GM10847 (cell line): ENCODE measurements around the gene DICER1.

Experiments
- POLR2A ChIP-seq: IDR thresholded peaks from 2 replicates; pipeline ENCODE4 v1.6.1; 2011; ENCODE audit not compliant: insufficient read length; ENCODE audit errors: extremely low read depth

DICER1 gene

DNA sequence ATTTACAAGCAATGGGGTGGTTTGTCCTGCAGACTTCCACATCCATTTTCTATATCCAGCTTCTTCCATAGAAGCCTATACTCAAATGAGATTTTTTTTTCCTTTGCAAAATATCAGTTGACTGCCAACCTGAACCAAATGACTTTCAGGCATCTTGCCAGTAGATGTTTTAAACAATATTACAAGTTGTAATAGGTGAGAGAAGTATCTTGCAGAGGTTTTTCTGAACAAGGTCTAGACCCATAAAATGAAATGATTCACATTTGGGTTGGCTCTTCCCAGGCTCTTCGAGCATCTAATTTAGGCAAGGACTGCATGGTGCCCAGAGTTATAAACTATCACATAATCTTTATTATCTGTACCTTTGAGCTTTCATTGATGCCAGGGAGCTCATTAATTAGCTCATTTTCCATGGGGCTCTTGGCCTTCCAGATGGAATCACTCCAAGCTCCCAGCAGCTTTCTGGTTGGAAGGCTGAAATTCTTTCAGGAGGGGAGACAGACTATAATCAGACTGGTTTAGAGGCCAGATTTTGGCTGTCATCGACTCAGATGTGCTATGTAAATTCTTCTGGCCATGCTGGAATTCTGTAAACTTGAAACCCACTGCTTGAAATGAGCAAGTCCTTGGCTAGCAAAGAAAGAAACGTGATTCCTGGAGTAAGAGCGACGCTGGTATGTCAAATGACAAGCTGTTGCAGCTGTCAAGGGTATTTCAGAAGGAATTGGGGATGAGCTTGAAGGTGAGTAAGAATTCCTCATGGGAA, 32.2 kb upstream of the DICER1 start:
- TF ChIP-seq POLR2A, result no peak

DNA sequence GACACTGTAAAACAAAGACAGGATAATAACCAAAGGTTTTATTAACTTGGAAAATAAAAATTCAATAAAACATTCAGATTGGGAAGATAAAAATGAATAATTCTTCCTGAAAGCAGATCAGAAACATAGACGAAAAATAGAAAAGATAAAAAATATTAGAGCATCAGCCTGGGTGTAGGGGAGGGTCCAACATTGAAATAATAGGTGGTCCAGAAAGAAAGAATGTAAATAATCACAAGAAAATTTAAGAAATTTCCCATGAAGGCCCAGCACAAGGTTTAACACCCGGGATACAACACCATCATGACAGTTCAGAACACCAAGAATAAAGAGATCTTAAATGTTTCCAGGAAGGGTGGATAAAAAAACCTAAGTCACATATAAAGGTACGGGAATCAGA, 31.1 kb upstream of the DICER1 start:
- TF ChIP-seq POLR2A, result no peak

GRCh38 chr14:95185767-95186392, 28.6 kb upstream of the DICER1 start:
- TF ChIP-seq POLR2A, result no peak

GRCh38 chr14:95185033-95185766, 27.9 kb upstream of the DICER1 start:
- no peak for TF ChIP-seq POLR2A

DNA sequence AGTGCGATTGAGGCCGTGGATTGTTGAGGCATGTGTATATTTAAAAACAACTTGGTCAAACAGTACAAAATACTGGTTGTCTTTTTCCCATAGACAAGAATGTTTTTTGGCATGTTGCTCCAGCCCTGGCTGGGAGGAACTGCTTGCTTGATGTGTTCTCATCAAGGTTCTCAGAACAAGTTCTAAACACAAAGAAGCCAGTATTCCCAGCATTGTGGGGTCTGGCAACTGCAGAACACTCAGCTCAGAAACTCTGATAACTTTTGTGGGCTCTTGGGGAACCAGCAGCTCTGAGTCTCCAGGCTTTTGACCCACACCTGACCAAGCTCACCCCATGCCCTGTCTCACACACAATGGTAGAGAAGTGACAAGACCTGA, 27.1 kb upstream of the DICER1 start:
- no peak for TF ChIP-seq POLR2A

GRCh38 chr14:95183532-95184412, 26.4 kb upstream of the DICER1 start:
- TF ChIP-seq POLR2A, result no peak

DNA sequence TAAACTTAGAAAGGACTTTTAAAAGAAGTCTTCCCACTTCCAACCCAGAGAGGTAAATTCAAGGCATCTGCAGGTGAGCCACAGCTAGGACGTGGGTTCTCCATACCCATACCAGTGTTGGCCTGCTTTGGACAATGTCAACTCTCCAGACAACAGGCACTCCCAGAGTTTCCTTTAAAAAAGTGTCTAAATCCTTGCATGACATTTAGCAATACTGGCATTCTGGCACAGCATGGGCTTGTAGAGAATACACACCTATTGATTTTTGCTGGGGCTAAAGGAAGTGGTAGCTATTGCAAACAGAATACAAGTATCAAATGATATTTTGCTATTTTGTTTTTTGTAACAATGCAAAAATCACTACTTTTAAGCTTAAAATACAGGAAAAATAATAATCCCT, 25.8 kb upstream of the DICER1 start:
- no peak for TF ChIP-seq POLR2A

GRCh38 chr14:95182379-95182778, 25.1 kb upstream of the DICER1 start:
- TF ChIP-seq POLR2A, result no peak

GRCh38 chr14:95180966-95181741, 23.8 kb upstream of the DICER1 start:
- no peak for TF ChIP-seq POLR2A

DNA sequence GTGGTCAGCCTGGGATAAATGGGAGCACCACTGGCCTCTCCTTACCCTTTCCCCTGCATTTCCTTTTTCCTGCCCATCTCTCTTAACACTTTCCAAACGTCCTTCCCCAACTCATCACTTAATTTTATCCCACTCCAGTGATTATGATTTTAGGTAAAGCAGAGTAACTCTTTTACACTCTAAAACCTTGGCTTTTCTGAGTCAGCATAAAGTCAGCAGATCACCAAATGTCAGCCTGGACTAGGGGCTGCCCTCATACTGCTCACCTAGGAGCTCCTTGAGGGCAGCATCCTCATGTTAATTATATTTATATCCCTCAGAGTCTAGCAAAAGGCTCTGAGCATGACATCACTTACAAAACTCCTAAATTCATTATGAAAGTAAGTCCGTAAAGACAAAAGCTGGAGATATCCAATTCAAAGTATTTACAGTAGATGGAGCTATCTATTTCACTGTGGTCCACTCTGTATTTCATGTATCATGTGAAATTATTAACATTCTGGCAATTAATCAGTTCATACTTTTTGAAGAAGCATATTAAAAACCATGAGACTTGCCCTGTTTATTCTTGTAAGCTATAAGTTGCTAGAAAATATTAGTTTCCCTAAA, 17.0 kb upstream of the DICER1 start:
- no peak for TF ChIP-seq POLR2A

- no peak for TF ChIP-seq POLR2A
These were observed 16.2 kb upstream of the DICER1 start for GRCh38 chr14:95173518-95173917.

- TF ChIP-seq POLR2A, result no peak
These were observed 9.8 kb upstream of the DICER1 start for GRCh38 chr14:95167177-95167576.

- no peak for TF ChIP-seq POLR2A
These were observed 8.2 kb upstream of the DICER1 start for GRCh38 chr14:95165517-95165916.

DNA sequence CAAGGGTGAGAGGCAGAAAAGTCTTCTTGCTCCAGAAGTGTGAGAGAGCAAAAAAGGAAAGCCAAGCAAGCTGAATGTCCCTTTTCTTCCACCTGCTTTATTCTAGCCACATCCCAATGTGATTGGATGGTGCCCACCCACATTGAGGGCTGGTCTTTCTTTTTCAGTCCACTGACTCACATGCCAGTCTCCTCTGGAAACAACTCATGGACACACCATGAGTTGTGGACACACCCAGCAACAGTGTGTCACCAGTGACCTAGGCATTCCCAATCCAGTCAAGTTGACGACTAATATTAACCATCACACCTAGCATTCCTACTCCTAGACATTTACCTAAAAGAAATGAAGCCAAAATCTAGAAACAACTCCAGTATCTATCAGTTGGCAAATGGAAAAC, 7.2 kb upstream of the DICER1 start:
- no peak for TF ChIP-seq POLR2A
